Left ventricle myocardium inferior (tissue), 1 donor: ENCODE results near the gene MALRD1. TPM values are rescaled to one million over a fixed set of nuclear protein-coding genes. Genes with fewer than 3 reads are reported as not detected.

Source experiments
- DNase-seq: peaks from one replicate; pipeline ENCODE4 v3.0.0-alpha.2; 2020
- H3K27ac ChIP-seq: fragments of 200-600 bp; replicated peaks from 2 replicates; pipeline ENCODE4 v1.8.0; 2021
- H3K27me3 ChIP-seq: fragments of 200-600 bp; 2 replicates; pipeline ENCODE4 v1.8.0; 2021; ENCODE audit warnings: low read depth
- H3K36me3 ChIP-seq: fragments of 200-600 bp; 2 replicates; pipeline ENCODE4 v1.8.0; 2021
- H3K4me1 ChIP-seq: fragments of 200-600 bp; 2 replicates; pipeline ENCODE4 v1.8.0; 2021
- H3K4me3 ChIP-seq: fragments of 200-600 bp; 2 replicates; pipeline ENCODE4 v1.8.0; 2021; ENCODE audit warnings: mild to moderate bottlenecking, moderate library complexity
- H3K9me3 ChIP-seq: fragments of 200-600 bp; replicated peaks from 2 replicates; pipeline ENCODE4 v1.8.0; 2021
- intact Hi-C: fragments of 100-400 bp; cut with micrococcal nuclease; formaldehyde crosslinking; loops from one replicate; pipeline ENCODE4 v1.11.0; 2022
- total RNA-seq: library from RNA; stranded (reverse); fragmentation: NEBNext Ultra II Directional; extraction: Animal tissue kit (Norgen Biotek cat#: 25700); gene quantifications from one replicate; pipeline ENCODE4 v1.2.1, GENCODE V29; 2021
- TF ChIP-seq, protein P1 (sequence below): fragments of 200-600 bp; IDR thresholded peaks from 2 replicates; pipeline ENCODE4 v1.8.0; 2021; ENCODE audit warnings: antibody characterized with exemption, mild to moderate bottlenecking, borderline replicate concordance
- donor health status: DM: no; HTN: yes; CAD: no; lungs with severe emphysema.

Gene MALRD1
- total RNA-seq, 1 donor from 2014 or later = 0.47 TPM

DNA sequence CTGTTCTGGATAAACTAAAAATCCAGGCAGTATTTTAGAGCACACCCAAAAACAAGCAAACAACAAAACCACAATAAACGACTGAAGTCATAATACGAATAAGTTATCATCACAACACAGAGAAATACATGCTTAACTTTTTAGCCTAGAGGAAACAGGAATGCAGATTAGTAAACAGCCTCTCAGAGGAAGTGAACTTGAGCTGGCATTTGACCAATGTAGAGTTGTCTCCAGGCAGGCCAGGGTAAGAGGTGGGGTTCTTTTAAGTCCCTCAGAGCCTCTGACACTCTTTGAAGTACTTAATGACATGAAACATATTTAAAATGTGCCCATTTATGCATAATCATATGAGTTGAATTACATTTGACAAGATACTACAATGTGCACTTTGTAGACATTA is 724.4 kb downstream of the MALRD1 start:
- intact Hi-C loops = no loop called here
- no peak for DNase-seq
- H3K4me1 ChIP-seq = no peaks in the 10 kb centered on the region
- no peaks in the 10 kb centered on the region for H3K27me3 ChIP-seq
- TF ChIP-seq, protein P1, sequence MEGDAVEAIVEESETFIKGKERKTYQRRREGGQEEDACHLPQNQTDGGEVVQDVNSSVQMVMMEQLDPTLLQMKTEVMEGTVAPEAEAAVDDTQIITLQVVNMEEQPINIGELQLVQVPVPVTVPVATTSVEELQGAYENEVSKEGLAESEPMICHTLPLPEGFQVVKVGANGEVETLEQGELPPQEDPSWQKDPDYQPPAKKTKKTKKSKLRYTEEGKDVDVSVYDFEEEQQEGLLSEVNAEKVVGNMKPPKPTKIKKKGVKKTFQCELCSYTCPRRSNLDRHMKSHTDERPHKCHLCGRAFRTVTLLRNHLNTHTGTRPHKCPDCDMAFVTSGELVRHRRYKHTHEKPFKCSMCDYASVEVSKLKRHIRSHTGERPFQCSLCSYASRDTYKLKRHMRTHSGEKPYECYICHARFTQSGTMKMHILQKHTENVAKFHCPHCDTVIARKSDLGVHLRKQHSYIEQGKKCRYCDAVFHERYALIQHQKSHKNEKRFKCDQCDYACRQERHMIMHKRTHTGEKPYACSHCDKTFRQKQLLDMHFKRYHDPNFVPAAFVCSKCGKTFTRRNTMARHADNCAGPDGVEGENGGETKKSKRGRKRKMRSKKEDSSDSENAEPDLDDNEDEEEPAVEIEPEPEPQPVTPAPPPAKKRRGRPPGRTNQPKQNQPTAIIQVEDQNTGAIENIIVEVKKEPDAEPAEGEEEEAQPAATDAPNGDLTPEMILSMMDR = no peak
- no peak overlapping the region for H3K27ac ChIP-seq
- no peaks in the 10 kb centered on the region for H3K36me3 ChIP-seq
- peaks cover 7% of the 10 kb centered on the region for H3K9me3 ChIP-seq
- no peak overlapping the region for H3K4me3 ChIP-seq

DNA sequence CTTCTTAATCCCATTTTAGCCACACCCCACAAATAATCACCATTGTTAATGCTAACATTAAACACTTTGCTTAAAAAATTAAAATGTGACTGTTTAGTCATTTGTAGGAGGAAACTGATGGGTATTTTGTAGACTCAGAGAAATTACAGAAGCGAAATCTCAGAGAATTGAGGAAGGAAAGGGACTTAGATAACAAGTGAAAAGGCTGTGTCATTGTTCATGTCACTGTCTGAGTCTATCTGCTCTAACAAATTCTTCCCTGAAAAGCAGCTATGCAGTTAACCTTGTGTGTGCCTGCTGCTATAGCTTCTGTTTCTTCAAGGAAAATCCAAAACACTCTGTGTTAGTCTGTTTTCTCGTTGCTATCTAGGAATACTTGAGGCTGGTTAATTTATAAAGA is 726.7 kb downstream of the MALRD1 start:
- Histone ChIP-seq H3K9me3 (peaks cover 7% of the 10 kb centered on the region), H3K27ac (no peak overlapping the region), H3K27me3 (no peaks in the 10 kb centered on the region), H3K4me1 (no peaks in the 10 kb centered on the region), H3K4me3 (no peak overlapping the region), H3K36me3 (no peaks in the 10 kb centered on the region)
- intact Hi-C loops = no loop called here
- TF ChIP-seq, protein P1 = no peak
- DNase-seq = no peak

DNA sequence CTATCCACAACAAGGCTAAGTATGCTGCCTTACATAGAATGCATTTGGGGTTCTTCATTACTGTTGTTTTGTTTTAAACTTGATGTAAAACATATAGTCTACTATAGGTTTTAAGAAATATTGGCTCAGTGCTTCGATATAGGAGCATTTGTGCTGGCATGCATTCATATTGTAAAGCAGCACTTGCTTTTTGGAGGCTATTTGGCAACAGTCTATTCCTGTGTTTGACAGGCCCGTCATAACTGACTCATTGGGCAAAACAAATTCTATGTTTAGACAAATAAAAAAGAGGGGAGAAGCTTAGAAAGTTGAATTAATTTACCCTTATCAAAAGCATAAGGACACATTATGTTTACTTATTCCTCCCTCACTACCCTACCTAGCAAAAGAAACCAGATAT is 729.2 kb downstream of the MALRD1 start:
- peaks cover 7% of the 10 kb centered on the region for H3K9me3 ChIP-seq
- no peak overlapping the region for H3K27ac ChIP-seq
- TF ChIP-seq, protein P1 = no peak
- no peak for DNase-seq
- H3K27me3 ChIP-seq = no peaks in the 10 kb centered on the region
- intact Hi-C loops = no loop called here
- H3K4me1 ChIP-seq = no peaks in the 10 kb centered on the region
- no peak overlapping the region for H3K4me3 ChIP-seq
- no peaks in the 10 kb centered on the region for H3K36me3 ChIP-seq

DNA sequence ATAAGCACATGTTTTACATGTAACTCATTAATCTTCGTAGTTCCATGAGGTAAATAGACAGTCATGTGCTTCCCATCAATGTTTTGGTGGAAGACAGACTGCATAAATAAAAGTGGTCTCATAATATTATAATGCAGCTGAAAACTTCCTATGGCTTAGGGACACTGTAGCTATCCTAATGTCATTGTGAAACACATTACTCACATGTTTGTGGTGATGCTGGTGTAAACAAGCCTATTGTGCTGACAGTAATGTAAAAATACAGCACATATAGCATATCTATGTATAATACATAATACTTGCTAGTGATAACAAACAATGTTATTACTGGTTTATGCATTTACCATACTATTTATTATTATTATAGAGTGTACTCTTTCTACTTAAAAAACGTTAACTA is 730.4 kb downstream of the MALRD1 start:
- no peak for DNase-seq
- Histone ChIP-seq H3K27me3 (no peaks in the 10 kb centered on the region), H3K9me3 (no peaks in the 10 kb centered on the region), H3K27ac (no peak overlapping the region), H3K4me3 (no peak overlapping the region), H3K4me1 (no peaks in the 10 kb centered on the region), H3K36me3 (no peaks in the 10 kb centered on the region)
- intact Hi-C loops = no loop called here
- TF ChIP-seq, protein P1 = no peak

DNA sequence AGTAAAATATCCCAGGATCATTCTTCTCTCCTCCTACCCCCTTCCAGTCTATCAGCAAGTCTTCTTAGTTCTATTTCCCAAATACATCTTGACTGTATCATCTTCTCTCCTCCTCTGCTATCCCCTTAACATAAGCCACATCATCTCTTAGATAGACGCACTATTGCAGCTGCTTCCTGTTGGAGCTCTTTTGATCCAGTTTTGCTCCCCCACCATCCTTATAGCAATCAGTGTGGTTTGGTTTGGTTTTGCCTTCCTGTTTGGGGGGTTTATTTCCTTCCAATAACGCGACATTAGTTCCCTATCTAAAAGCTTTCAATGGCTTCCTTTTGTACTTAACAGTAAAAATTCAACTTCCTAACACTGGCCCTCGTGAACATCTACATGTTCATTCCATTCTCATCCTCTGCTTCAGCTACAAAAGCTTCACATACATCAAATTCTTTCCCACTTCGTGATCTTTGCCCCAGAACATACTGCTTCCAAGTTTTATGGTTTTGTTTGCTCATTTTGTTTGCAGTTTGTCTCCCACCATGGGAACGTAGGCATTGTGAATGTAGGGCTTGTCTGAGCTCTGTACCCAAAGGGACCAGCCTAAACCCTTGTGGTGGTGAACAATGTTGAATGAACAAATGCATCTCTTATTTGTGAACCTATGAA is 734.0 kb downstream of the MALRD1 start:
- no peak for DNase-seq
- H3K36me3 ChIP-seq = no peaks in the 10 kb centered on the region
- TF ChIP-seq, protein P1 = no peak
- intact Hi-C loops = no loop called here
- H3K4me1 ChIP-seq = no peaks in the 10 kb centered on the region
- H3K9me3 ChIP-seq = no peaks in the 10 kb centered on the region
- H3K27me3 ChIP-seq = no peaks in the 10 kb centered on the region
- no peak overlapping the region for H3K27ac ChIP-seq
- H3K4me3 ChIP-seq = no peak overlapping the region
